A673 (cell line): ENCODE results near the gene RNH1. TPM values are rescaled to one million over a fixed set of nuclear protein-coding genes. Genes with fewer than 3 reads are reported as not detected.

Experiments used
- BruUV-seq: library from RNA; stranded (reverse); fragments of 400-500 nt; replicated peaks from 2 replicates; lab custom pipeline; 2021; lab: Mats Ljungman, UMichigan
- CTCF ChIA-PET: fragments of 300-600 bp; sonication (Branson Sonifier 250); formaldehyde crosslinking; loops from one replicate; lab custom pipeline; 2022; ENCODE audit warnings: antibody characterized with exemption; lab: Charles Lee
- POLR2A ChIA-PET: fragments of 300-600 bp; sonication (Branson Sonifier 250); formaldehyde crosslinking; loops from one replicate; lab custom pipeline; 2022; ENCODE audit warnings: antibody characterized with exemption; ENCODE audit not compliant: low non-redundant PET; lab: Charles Lee
- DNase-seq: peaks from one replicate; pipeline ENCODE4 v3.0.0-alpha.2; 2015; ENCODE audit warnings: low spot score
- H3K27ac ChIP-seq: fragments of 200-600 bp; sonication (generic); 2 replicates; pipeline ENCODE4 v1.5.1; 2016; ENCODE audit warnings: mixed run types, low read depth, mild to moderate bottlenecking, mixed read lengths, antibody characterized with exemption, low read length; ENCODE audit not compliant: poor library complexity, severe bottlenecking
- H3K27me3 ChIP-seq: fragments of 200-600 bp; sonication (generic); replicated peaks from 2 replicates; pipeline ENCODE4 v1.6.1; 2017; ENCODE audit warnings: mixed run types, low read depth, mild to moderate bottlenecking, mixed read lengths, antibody characterized with exemption, low read length; ENCODE audit not compliant: insufficient read depth, poor library complexity
- H3K36me3 ChIP-seq: fragments of 200-600 bp; sonication (generic); 2 replicates; pipeline ENCODE4 v1.6.1; 2016; ENCODE audit warnings: mixed run types, mild to moderate bottlenecking, mixed read lengths, antibody characterized with exemption, low read length; ENCODE audit not compliant: insufficient read depth, poor library complexity, severe bottlenecking
- H3K4me1 ChIP-seq: fragments of 200-600 bp; sonication (generic); 2 replicates; pipeline ENCODE4 v1.6.1; 2017; ENCODE audit warnings: mixed run types, mild to moderate bottlenecking, mixed read lengths, antibody characterized with exemption, low read length; ENCODE audit not compliant: insufficient read depth, poor library complexity, severe bottlenecking
- H3K4me3 ChIP-seq: fragments of 200-600 bp; sonication (generic); 2 replicates; pipeline ENCODE4 v1.5.1; 2016; ENCODE audit warnings: low read depth, mixed run types, mild to moderate bottlenecking, mixed read lengths, low read length; ENCODE audit not compliant: poor library complexity, severe bottlenecking
- H3K9me3 ChIP-seq: fragments of 200-600 bp; sonication (generic); 2 replicates; pipeline ENCODE4 v1.6.1; 2016; ENCODE audit warnings: mixed run types, low read depth, mild to moderate bottlenecking, mixed read lengths, antibody characterized with exemption, low read length; ENCODE audit not compliant: poor library complexity, severe bottlenecking
- EZH2 ChIP-seq: fragments of 200-600 bp; sonication (generic); IDR thresholded peaks from 2 replicates; pipeline ENCODE4 v1.6.1; 2017; ENCODE audit warnings: borderline replicate concordance, low read depth, mild to moderate bottlenecking, mixed read lengths, antibody characterized with exemption, low read length; ENCODE audit not compliant: poor library complexity, severe bottlenecking
- intact Hi-C: fragments of 100-400 bp; cut with micrococcal nuclease; formaldehyde crosslinking; loops from one replicate; pipeline ENCODE4 v1.10.0; 2022; ENCODE audit not compliant: unreplicated experiment
- total RNA-seq: library from RNA; stranded (reverse); gene quantifications from 2 replicates; pipeline ENCODE4 v1.2.3, GENCODE V29; 2021
- TF ChIP-seq, protein P1 (sequence below): fragments of 300-800, 200-600 bp; sonication (generic); conservative IDR thresholded peaks from 2 replicates; pipeline ENCODE4 v1.5.1; 2017; ENCODE audit warnings: low read depth, mild to moderate bottlenecking, antibody characterized with exemption, low read length, moderate library complexity, mixed read lengths

Gene RNH1
- total RNA-seq, 1 experiment from 2014 or later, result 95.4 TPM

DNA sequence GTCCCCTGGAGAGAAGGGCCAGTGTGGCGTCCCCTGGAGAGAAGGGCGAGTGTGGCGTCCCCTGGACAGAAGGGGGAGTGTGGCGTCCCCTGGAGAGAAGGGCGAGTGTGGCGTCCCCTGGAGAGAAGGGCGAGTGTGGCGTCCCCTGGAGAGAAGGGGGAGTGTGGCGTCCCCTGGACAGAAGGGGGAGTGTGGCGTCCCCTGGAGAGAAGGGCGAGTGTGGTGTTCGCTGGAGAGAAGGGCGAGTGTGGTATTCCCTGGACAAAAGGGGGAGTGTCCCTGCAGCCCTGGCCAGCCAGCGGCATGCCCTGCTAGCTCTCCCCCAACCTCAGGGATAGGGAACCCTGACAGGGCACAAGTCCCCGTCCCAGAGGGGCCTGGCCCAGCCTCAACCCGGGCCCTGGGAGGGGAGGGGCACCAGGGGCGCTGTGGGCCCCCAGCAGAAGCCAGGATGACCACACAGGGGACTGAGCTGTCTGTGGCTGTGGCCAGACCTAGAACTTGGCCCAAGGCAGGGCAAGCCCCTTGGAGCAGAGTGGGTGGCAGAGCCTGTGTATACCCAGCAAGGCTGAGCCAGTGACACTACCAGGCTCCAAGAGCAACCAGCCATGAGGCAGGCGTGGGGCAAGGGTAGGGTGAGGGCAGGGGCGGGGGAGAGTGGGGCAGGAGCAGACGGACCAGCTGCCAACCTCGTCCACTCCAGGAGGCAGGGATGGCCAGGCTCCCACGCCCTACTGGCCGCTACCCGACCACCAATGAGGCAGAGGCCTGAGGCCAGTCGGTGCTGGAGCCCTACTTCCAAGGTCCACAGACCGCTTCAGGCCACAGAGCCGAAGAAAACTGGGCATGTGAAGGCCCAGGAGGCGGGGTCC is 24.2 kb upstream of the RNH1 start:
- Histone ChIP-seq H3K4me3 (no peak overlapping the region), H3K36me3 (peaks cover 14% of the 10 kb centered on the region), H3K27me3 (no peaks in the 10 kb centered on the region), H3K4me1 (peaks cover 2% of the 10 kb centered on the region), H3K9me3 (no peaks in the 10 kb centered on the region), H3K27ac (no peak overlapping the region)
- ChIA-PET POLR2A (no interaction called here), CTCF (no interaction called here)
- DNase-seq, result no peak
- TF ChIP-seq, protein P1, sequence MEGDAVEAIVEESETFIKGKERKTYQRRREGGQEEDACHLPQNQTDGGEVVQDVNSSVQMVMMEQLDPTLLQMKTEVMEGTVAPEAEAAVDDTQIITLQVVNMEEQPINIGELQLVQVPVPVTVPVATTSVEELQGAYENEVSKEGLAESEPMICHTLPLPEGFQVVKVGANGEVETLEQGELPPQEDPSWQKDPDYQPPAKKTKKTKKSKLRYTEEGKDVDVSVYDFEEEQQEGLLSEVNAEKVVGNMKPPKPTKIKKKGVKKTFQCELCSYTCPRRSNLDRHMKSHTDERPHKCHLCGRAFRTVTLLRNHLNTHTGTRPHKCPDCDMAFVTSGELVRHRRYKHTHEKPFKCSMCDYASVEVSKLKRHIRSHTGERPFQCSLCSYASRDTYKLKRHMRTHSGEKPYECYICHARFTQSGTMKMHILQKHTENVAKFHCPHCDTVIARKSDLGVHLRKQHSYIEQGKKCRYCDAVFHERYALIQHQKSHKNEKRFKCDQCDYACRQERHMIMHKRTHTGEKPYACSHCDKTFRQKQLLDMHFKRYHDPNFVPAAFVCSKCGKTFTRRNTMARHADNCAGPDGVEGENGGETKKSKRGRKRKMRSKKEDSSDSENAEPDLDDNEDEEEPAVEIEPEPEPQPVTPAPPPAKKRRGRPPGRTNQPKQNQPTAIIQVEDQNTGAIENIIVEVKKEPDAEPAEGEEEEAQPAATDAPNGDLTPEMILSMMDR, result no peak
- no peak for TF ChIP-seq EZH2
- intact Hi-C loops, result no loop called here
- no TSS peak for BruUV-seq

DNA sequence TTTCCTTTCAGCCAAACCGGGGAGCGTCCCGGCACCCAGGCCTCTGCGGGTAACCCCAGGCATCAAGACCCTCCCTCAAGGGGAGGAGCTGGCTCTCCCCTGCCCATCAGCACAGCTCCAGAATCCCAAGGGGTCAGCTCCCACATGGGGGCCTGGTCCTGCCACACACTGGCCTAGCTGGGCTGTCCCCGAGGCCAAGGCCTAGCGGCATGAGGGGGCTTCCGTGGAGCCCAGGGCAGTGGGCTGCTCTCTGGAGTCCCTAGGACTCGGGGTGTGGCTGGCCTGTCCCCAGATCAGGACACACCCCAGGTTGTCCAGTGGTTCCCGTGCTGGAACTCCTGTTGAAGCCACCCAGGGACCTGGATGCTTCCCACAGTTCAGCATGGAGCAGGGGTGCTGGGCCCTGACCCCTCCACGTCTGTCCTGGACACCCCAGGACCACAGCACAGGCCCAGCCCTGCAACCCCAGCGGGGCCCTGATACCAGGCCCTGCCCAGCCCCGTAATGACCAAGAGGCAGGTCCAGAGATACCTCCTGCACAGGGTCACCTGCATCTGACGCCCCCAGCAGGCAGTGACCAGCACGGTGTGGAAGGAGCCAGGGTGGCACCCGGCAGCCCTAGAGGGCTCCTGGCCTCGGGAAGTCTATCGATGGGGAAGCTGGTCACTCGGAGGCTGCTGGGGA is 22.8 kb upstream of the RNH1 start:
- Histone ChIP-seq H3K9me3 (no peaks in the 10 kb centered on the region), H3K4me1 (peaks cover 2% of the 10 kb centered on the region), H3K27ac (no peak overlapping the region), H3K36me3 (peaks cover 14% of the 10 kb centered on the region), H3K27me3 (no peaks in the 10 kb centered on the region), H3K4me3 (no peak overlapping the region)
- no peak for DNase-seq
- BruUV-seq, result no TSS peak
- intact Hi-C loops, result no loop called here
- POLR2A ChIA-PET, result no interaction called here
- TF ChIP-seq, protein P1, result no peak
- no peak for TF ChIP-seq EZH2
- CTCF ChIA-PET, result no interaction called here

DNA sequence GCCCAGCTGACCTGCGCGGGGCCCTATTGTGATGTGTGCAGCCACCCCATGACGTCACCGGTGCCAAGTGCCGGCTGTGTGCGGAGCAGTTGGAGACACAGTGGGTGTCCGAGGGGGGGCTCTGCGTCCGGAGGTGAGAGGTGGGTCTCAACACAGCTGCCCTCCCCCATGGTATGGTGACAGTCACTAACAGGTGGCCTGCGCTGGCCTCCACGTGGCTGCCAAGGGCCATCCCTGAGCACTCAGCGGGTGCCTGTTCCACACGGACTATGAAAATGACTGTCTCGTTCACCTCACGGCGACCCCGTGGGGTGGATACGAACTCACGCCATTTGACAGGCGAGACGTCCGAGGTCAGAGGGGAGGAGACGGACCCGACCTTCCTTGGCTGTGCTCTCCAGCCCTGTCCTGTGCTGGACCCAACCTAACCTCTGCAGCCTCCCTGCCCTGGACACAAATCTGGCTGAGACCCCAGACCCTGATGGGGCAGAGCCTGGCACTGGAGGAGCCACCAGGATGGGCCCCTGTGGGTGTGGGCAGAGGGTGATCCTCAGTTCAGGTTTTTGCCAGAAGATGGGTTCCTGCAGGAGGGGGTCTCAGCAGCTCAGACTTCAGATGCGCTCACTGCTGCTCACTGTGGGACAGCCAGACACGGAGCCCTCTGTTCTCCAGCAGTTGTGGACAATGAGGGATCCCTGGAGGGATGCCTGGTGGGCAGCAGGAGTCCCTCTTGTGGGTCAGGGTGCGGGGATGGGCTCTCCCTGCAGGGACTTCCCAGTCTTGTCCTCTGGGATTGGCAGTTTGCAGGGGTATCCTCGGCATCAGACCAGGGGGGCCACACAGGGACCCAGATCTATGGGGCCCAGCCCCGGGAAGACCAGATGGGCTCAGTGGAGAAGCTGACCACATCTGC is 22.0 kb upstream of the RNH1 start:
- no peaks in the 10 kb centered on the region for H3K4me1 ChIP-seq
- intact Hi-C loops, result no loop called here
- TF ChIP-seq, protein P1, result no peak
- TF ChIP-seq EZH2, result no peak
- no peak overlapping the region for H3K27ac ChIP-seq
- no peak for DNase-seq
- no peaks in the 10 kb centered on the region for H3K9me3 ChIP-seq
- H3K4me3 ChIP-seq, result no peak overlapping the region
- CTCF ChIA-PET, result no interaction called here
- POLR2A ChIA-PET, result no interaction called here
- H3K36me3 ChIP-seq, result peaks cover 14% of the 10 kb centered on the region
- BruUV-seq, result no TSS peak
- H3K27me3 ChIP-seq, result no peaks in the 10 kb centered on the region
